A204.1 (cell line): ENCODE measurements around the gene SDK1.

Experiments
- FAIRE-seq: peaks from 2 replicates; lab custom pipeline; 2012; peaks lifted over from hg19 to GRCh38; lab: Jason Lieb, UNC

Gene SDK1

GRCh38 chr7:3585826-3586225 is 284.8 kb downstream of the SDK1 start:
- no peak for FAIRE-seq

GRCh38 chr7:3588341-3588740 is 287.3 kb downstream of the SDK1 start:
- no peak for FAIRE-seq

- no peak for FAIRE-seq
These were observed 288.7 kb downstream of the SDK1 start for GRCh38 chr7:3589752-3590151.

GRCh38 chr7:3591219-3591618 is 290.2 kb downstream of the SDK1 start:
- FAIRE-seq = no peak

- FAIRE-seq = no peak
These were observed 290.9 kb downstream of the SDK1 start for GRCh38 chr7:3591944-3592343.

- no peak for FAIRE-seq
These were observed 291.5 kb downstream of the SDK1 start for GRCh38 chr7:3592401-3593134.

- no peak for FAIRE-seq
These were observed 293.8 kb downstream of the SDK1 start for GRCh38 chr7:3594901-3595300.

- no peak for FAIRE-seq
These were observed 297.8 kb downstream of the SDK1 start for GRCh38 chr7:3598854-3599253.

- no peak for FAIRE-seq
These were observed 304.2 kb downstream of the SDK1 start for GRCh38 chr7:3605222-3605621.

- no peak for FAIRE-seq
These were observed 305.4 kb downstream of the SDK1 start for GRCh38 chr7:3606436-3606835.

- FAIRE-seq = no peak
These were observed 306.8 kb downstream of the SDK1 start for GRCh38 chr7:3607847-3608246.

- FAIRE-seq = no peak
These were observed 315.3 kb downstream of the SDK1 start for GRCh38 chr7:3616306-3616705.

GRCh38 chr7:3630081-3630480 is 329.0 kb downstream of the SDK1 start:
- no peak for FAIRE-seq

GRCh38 chr7:3634396-3634795 is 333.3 kb downstream of the SDK1 start:
- FAIRE-seq = no peak

- FAIRE-seq = no peak
These were observed 335.2 kb downstream of the SDK1 start for GRCh38 chr7:3636131-3636860.

GRCh38 chr7:3639253-3639652 is 338.2 kb downstream of the SDK1 start:
- FAIRE-seq = no peak

GRCh38 chr7:3641582-3641981 is 340.5 kb downstream of the SDK1 start:
- no peak for FAIRE-seq

GRCh38 chr7:3643091-3643490 is 342.0 kb downstream of the SDK1 start:
- no peak for FAIRE-seq

GRCh38 chr7:3648276-3648675 is 347.2 kb downstream of the SDK1 start:
- no peak for FAIRE-seq

- FAIRE-seq = no peak
These were observed 348.2 kb downstream of the SDK1 start for GRCh38 chr7:3649250-3649649.

- FAIRE-seq = no peak
These were observed 348.8 kb downstream of the SDK1 start for GRCh38 chr7:3649678-3650440.

- FAIRE-seq = no peak
These were observed 349.8 kb downstream of the SDK1 start for GRCh38 chr7:3650844-3651243.

GRCh38 chr7:3655635-3656034 is 354.6 kb downstream of the SDK1 start:
- no peak for FAIRE-seq
